Brain microvascular endothelial cell (primary cell): ENCODE data around the gene PARP1.

Experiments
- DNase-seq: peaks from one replicate; pipeline ENCODE4 v3.0.0-alpha.2; 2020
- H3K27ac ChIP-seq: fragments of 250-450 bp; sonication (Bioruptor Pico); 2 replicates; pipeline ENCODE4 v1.5.1; 2020; ENCODE audit warnings: mild to moderate bottlenecking, moderate library complexity
- H3K27me3 ChIP-seq: fragments of 250-450 bp; sonication (Bioruptor Pico); replicated peaks from 2 replicates; pipeline ENCODE4 v1.5.1; 2020; ENCODE audit warnings: mild to moderate bottlenecking
- H3K36me3 ChIP-seq: fragments of 250-450 bp; sonication (Bioruptor Pico); replicated peaks from 2 replicates; pipeline ENCODE4 v1.5.1; 2020; ENCODE audit warnings: mild to moderate bottlenecking
- H3K4me3 ChIP-seq: 2 replicates; pipeline ENCODE4 v1.5.1; 2011; ENCODE audit warnings: low read depth, mild to moderate bottlenecking, control low read depth, low read length, moderate library complexity
- in situ Hi-C: cut with HindIII; loops from 2 replicates; pipeline ENCODE4 v1.10.0; 2017; ENCODE audit warnings: low sequenced_read_pairs, low pct_ligation_motif_present
- TF ChIP-seq, protein P1 (sequence below): IDR thresholded peaks from 2 replicates; pipeline ENCODE4 v1.5.1; 2011; ENCODE audit warnings: low read depth, mild to moderate bottlenecking, moderate library complexity, low read length, control low read depth, inconsistent platforms; ENCODE audit errors: missing control alignments

Gene PARP1

DNA sequence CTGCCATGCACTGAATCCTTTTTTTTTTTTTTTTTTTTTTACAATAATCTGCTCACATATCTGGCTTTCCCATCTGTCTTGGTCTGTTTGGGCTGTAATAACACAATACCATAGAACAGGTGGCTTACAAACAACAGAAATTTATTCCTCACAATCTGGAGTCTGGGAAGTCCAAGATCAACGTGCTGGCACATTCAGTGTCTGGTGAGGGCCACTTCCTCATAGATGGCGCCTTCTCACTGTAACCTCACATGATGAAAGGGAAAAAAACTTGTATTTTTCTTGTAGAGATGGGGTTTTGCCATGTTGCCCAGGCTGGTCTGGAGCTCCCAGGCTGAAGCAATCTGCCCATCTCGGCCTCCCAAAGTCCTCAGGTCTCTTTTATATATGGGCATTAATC, 13.0 kb upstream of the PARP1 start:
- DNase-seq, result no peak
- H3K36me3 ChIP-seq, result no peaks in the 10 kb centered on the region
- in situ Hi-C loops, result no loop called here
- H3K27ac ChIP-seq, result no peak overlapping the region
- no peak overlapping the region for H3K4me3 ChIP-seq
- TF ChIP-seq, protein P1, sequence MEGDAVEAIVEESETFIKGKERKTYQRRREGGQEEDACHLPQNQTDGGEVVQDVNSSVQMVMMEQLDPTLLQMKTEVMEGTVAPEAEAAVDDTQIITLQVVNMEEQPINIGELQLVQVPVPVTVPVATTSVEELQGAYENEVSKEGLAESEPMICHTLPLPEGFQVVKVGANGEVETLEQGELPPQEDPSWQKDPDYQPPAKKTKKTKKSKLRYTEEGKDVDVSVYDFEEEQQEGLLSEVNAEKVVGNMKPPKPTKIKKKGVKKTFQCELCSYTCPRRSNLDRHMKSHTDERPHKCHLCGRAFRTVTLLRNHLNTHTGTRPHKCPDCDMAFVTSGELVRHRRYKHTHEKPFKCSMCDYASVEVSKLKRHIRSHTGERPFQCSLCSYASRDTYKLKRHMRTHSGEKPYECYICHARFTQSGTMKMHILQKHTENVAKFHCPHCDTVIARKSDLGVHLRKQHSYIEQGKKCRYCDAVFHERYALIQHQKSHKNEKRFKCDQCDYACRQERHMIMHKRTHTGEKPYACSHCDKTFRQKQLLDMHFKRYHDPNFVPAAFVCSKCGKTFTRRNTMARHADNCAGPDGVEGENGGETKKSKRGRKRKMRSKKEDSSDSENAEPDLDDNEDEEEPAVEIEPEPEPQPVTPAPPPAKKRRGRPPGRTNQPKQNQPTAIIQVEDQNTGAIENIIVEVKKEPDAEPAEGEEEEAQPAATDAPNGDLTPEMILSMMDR, result no peak
- no peaks in the 10 kb centered on the region for H3K27me3 ChIP-seq

DNA sequence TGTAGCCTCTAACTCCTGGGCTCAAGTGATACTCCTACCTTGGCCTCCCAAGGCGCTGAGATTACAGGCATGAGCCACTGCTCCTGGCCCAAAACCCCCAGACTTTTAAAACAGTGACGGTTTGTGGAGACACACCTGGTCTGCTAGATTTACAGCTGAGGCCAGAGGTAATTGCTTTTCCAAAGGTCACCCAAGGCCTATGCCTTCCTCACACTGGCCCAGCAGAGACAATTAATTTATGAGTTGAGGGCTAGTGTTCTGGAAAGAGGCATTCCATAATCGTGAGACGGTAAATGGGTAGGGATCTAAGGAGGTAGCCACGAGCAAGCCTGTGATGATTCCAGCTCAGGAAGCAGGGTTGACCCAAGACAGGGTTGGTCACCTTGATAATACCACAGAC, 12.4 kb upstream of the PARP1 start:
- no peak for DNase-seq
- Histone ChIP-seq H3K27ac (no peak overlapping the region), H3K36me3 (no peaks in the 10 kb centered on the region), H3K27me3 (no peaks in the 10 kb centered on the region), H3K4me3 (no peak overlapping the region)
- in situ Hi-C loops, result no loop called here
- TF ChIP-seq, protein P1, result no peak

DNA sequence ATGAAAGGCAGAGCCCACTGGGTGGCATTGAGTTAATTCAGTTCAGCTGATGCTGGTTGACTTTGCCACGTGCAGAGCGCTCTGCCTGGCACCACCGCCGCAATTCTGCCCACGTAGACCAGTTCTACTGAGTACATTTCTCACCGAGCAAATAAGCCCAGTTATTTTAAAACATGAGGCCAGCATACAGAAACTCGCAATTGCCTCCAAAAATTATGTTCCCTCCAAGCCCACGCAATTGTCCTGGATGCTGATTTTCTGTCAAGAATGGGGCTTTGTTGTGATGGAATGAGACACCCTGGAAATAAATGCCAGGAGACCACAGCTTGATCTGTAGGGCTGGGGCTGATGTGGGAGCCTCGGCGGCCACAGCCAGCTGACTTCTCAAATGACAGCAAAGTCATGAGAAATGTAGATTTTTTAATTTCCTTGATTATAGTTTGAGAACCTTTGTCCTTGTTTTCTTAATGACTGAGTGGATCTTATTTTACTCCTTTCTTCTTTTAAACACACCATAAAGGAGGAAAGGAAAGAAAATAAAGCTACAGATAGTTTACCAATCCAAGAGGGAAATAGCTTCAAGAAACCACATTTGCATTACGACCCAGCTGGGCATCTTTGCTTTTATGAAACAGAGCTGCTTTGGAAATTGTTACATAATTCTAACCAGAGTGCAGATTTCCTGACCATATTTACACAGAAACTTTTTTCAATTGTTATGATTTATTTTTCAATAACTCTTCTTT, 11.6 kb upstream of the PARP1 start:
- Histone ChIP-seq H3K27me3 (no peaks in the 10 kb centered on the region), H3K36me3 (no peaks in the 10 kb centered on the region), H3K27ac (no peak overlapping the region), H3K4me3 (no peak overlapping the region)
- no peak for DNase-seq
- in situ Hi-C loops, result no loop called here
- TF ChIP-seq, protein P1, result no peak

DNA sequence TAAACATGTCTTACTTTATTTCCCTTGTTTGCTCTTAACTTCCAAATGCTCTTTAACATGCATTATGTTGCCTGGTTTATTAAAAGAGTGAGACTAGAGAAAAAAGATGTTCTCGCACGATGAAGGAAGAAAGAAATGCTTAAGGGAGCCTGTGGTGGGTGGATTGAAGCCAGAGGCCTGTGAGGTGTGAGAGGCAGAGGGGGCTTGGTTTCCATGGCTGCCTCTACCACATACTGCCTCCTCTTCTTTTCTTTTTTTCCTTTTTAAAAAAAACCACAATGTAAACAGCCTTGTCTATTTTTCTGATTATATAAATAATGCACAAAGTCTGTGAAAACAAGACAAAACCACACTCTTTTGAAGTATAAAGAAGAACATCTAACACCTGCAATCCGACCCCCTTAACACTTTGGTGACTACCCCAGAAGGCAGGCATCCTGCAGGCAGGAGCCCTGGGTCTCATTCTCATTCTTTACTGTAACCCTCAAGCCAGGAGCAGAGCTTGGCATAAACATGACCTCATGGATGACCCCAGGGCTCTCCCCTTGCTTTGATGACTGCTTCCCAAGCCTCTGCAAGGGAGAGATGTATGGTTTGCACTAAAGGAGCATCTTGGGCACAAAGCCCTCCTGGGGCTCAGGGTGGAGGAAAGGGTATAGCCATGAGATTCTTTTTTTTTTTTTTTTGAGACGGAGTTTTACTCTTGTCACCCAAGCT, 10.1 kb upstream of the PARP1 start:
- no peak overlapping the region for H3K27ac ChIP-seq
- no peak for DNase-seq
- no peaks in the 10 kb centered on the region for H3K27me3 ChIP-seq
- no peaks in the 10 kb centered on the region for H3K36me3 ChIP-seq
- in situ Hi-C loops, result no loop called here
- TF ChIP-seq, protein P1, result no peak
- H3K4me3 ChIP-seq, result no peak overlapping the region

DNA sequence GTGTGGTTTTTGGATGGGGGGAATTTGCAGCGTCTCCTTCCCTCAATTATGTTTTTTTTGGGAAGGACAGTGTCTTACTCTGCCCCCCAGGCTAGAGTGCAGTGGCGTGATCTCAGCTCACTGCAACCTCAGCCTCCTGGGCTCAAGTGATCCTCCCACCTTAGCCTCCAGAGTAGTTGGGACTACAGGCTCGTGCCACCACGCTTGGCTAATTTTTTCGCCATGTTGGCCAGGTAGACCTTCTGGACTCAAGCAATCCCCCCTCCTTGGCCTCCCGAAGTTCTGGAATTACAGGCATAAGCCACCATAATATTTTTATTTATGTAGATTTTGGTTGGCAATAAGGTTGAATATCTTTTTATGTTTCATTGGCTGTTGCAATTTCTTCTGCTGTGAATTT, 9.5 kb upstream of the PARP1 start:
- Histone ChIP-seq H3K27ac (no peak overlapping the region), H3K27me3 (no peaks in the 10 kb centered on the region), H3K4me3 (no peak overlapping the region), H3K36me3 (no peaks in the 10 kb centered on the region)
- TF ChIP-seq, protein P1, result no peak
- in situ Hi-C loops, result no loop called here
- no peak for DNase-seq
